ENCODE data around the gene COL24A1. TPM values are rescaled to one million over a fixed set of nuclear protein-coding genes. Genes with fewer than 3 reads are reported as not detected.

COL24A1 gene
- total RNA-seq, 2 donors from 2014 or later = not detected

GRCh38 chr1:86067626-86068025 lies 88.9 kb downstream of the COL24A1 start:
- H3K36me3 Mint-ChIP-seq = no peaks in the 10 kb centered on the region
- ATAC-seq (no peak), DNase-seq (ENCODE audit: low spot score in 2 of 2) (no peak)
- H3K9me3 Mint-ChIP-seq = peaks cover 0 to 3% of the 10 kb centered on the region in 2 donors
- H3K27ac Mint-ChIP-seq = no peak overlapping the region

- H3K27ac Mint-ChIP-seq = no peak overlapping the region
- H3K9me3 Mint-ChIP-seq = peaks cover 0 to 3% of the 10 kb centered on the region in 2 donors
- DNase-seq (ENCODE audit: low spot score in 2 of 2) (no peak), ATAC-seq (no peak)
- H3K36me3 Mint-ChIP-seq = no peaks in the 10 kb centered on the region
Observed at GRCh38 chr1:86064899-86065298, 91.7 kb downstream of the COL24A1 start.

- Mint-ChIP-seq H3K9me3 (peaks cover 0 to 3% of the 10 kb centered on the region in 2 donors), H3K36me3 (no peaks in the 10 kb centered on the region), H3K27ac (no peak overlapping the region)
- ATAC-seq (no peak), DNase-seq (ENCODE audit: low spot score in 2 of 2) (no peak)
Observed at GRCh38 chr1:86063721-86064120, 92.9 kb downstream of the COL24A1 start.

GRCh38 chr1:86062453-86062852 lies 94.1 kb downstream of the COL24A1 start:
- no peak for ATAC-seq
- no peak overlapping the region for H3K27ac Mint-ChIP-seq
- H3K9me3 Mint-ChIP-seq = no peaks in the 10 kb centered on the region
- DNase-seq (ENCODE audit: low spot score in 2 of 2) = no peak
- H3K36me3 Mint-ChIP-seq = no peaks in the 10 kb centered on the region

DNA sequence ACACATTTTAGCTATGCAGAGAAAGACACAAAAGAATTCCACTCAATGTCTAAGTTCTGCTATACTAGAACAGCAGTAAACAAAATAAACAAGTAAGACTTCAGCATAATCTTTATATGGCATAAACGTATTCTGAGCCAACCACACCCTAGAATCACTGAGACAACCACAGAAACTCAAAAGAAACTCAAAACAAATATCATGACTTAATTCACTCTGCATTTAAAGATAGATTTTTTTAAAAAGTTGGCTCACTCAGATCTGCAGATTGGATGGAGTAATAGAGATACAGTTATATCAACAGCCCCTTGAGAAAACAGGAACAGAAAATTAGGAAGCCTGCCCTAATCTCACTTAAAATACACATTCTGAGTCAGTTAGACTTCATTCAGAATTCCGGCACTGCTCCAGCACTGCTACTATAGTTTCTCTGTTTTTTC lies 95.0 kb downstream of the COL24A1 start:
- H3K27ac Mint-ChIP-seq = no peak overlapping the region
- H3K9me3 Mint-ChIP-seq = no peaks in the 10 kb centered on the region
- ATAC-seq = no peak
- no peaks in the 10 kb centered on the region for H3K36me3 Mint-ChIP-seq
- no peak for DNase-seq (ENCODE audit: low spot score in 2 of 2)

GRCh38 chr1:86054396-86054795 lies 102.2 kb downstream of the COL24A1 start:
- no peak overlapping the region for H3K27ac Mint-ChIP-seq
- no peak for ATAC-seq
- no peaks in the 10 kb centered on the region for H3K36me3 Mint-ChIP-seq
- no peaks in the 10 kb centered on the region for H3K9me3 Mint-ChIP-seq
- no peak for DNase-seq (ENCODE audit: low spot score in 2 of 2)

DNA sequence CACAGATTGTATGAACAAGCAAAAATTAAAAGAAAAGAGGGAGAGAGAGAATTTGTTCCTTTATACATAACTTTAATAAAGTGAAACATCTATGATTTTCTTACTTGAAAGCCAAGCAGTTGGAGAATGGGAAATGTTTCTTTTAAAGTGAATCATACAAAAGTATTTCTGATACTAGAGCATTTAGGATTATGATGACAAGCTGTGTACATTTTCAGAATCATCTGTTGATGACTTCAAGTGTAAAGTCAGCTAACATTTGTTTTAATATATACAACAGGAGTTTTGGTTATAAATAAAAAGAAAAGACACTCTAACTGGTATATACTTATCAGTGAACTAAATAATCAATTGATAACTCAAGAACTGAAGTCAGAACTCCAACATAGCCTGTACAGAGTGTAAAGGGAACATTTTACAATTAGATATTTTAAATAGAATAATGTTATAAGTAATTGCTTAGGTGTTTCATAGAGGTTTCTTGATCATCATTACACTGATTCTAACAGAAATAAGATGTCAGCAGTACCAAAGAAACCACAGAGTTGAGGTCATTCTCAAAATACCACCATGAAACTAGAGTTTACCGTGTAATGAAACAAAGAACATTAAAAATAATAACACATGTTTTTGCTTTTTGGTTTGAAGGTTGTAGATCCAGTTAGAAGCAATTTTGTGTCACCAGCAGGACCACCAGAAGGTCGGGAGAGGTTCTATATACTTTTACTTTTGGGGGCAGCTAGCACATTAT lies 103.4 kb downstream of the COL24A1 start:
- Mint-ChIP-seq H3K27ac (no peak overlapping the region), H3K36me3 (no peaks in the 10 kb centered on the region), H3K9me3 (no peaks in the 10 kb centered on the region)
- DNase-seq (ENCODE audit: low spot score in 2 of 2) (no peak), ATAC-seq (no peak)

DNA sequence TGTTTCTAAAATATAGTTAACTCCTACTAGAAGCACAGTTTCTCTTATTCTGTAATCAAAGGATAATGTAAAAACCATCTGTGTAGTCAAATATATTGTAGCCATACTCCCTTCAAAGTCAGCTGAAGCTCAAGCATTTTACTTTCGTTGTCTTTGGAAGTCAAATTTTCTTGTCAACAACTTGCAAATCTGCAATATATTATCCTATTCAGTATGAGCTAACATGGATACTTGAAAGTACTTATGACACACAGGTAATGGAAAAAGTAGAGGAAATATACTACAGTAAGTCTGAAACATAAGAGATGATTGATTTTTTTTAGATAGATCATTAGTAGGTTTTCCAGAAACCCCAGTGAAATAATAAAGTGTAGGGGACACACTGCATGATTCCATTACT lies 121.5 kb downstream of the COL24A1 start:
- Mint-ChIP-seq H3K27ac (no peak overlapping the region), H3K9me3 (no peaks in the 10 kb centered on the region), H3K36me3 (no peaks in the 10 kb centered on the region)
- ATAC-seq = no peak
- DNase-seq (ENCODE audit: low spot score in 2 of 2) = no peak

DNA sequence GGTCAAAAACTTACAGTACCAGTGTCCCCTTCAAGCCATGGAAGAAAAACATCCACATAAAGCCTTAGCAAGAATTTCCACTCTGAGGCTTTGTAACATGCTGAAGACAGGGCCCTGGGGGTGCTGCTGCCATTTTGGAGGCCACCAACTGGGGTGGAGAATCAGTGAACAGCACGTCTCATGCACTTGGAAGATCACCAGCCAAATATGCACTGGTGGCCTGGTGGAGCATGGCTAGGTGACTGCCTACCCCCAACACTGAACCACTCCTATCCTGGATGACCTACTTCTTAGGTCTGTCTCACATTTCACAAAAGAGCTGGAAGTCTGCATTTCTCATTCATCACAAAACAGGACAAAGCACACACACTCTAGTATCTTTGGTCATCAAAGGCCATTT lies 126.4 kb downstream of the COL24A1 start:
- no peak for DNase-seq (ENCODE audit: low spot score in 2 of 2)
- ATAC-seq = no peak
- Mint-ChIP-seq H3K36me3 (peaks cover 0 to 5% of the 10 kb centered on the region in 2 donors), H3K9me3 (no peaks in the 10 kb centered on the region), H3K27ac (no peak overlapping the region)

DNA sequence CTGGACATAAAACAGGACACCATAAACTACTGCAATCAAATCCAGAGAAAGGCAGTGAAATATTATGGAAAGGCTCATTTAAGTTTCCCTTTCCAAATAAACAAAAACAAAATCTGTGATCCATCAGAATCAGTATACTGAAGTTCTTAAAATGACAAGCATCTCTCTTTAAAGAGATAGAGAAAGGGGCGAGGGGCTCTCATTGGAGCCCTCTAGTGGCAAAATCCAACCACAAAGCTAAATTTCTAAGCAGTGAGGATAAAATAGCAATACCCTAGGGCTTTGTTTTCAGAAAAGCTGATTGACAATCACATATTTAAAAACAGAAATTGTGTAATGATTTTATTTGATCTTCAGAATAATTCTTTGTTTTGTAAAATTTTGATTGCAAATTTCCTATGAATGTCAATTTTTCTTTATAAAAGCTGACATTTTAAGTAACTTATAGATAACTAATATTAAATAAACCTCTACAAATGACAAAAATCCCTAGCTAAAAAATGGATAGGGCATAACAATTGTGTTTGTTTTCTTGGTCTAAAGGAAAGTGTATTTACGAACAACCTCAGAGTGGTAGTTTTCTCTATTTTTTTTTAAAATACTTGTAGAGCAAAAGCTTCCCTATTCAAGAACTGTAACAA lies 138.2 kb downstream of the COL24A1 start:
- Mint-ChIP-seq H3K9me3 (no peaks in the 10 kb centered on the region), H3K36me3 (no peaks in the 10 kb centered on the region), H3K27ac (no peak overlapping the region)
- ATAC-seq (peak in 1 of 2 donors; percentile 46), DNase-seq (ENCODE audit: low spot score in 2 of 2) (peak in 1 of 2 donors; percentile 15)

GRCh38 chr1:86016076-86016759 lies 140.4 kb downstream of the COL24A1 start:
- Mint-ChIP-seq H3K36me3 (no peaks in the 10 kb centered on the region), H3K9me3 (no peaks in the 10 kb centered on the region), H3K27ac (no peak overlapping the region)
- DNase-seq (ENCODE audit: low spot score in 2 of 2) (no peak), ATAC-seq (peak in 1 of 2 donors; percentile 49)

- no peaks in the 10 kb centered on the region for H3K36me3 Mint-ChIP-seq
- no peaks in the 10 kb centered on the region for H3K9me3 Mint-ChIP-seq
Observed at GRCh38 chr1:86015375-86015774, 141.2 kb downstream of the COL24A1 start.

DNA sequence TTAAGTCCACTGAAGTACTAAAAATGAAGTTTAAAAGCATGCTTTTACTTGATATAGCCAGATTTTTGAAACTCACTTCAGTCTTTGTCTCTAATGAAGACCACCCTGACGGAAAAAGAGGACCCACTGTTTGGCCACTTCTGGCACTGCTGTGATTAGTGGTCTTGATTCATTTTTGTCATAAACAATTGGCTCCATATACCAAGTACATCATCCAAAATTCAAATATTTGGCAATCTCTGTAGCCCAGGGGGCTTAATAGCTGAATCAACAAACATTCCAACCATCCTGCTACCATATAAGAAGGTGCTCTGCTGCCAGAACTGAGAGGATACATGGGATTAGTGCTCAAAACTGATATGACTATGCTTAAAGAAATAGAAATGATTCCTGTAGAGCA lies 156.0 kb downstream of the COL24A1 start:
- Mint-ChIP-seq H3K27ac (no peak overlapping the region), H3K36me3 (peaks cover 0 to 7% of the 10 kb centered on the region in 2 donors), H3K9me3 (peaks cover 11 to 12% of the 10 kb centered on the region in 2 donors)
- DNase-seq (ENCODE audit: low spot score in 2 of 2) (no peak), ATAC-seq (no peak)

More at GRCh38 chr1:86015375-86015774, 141.2 kb downstream of the COL24A1 start:
- DNase-seq (ENCODE audit: low spot score in 2 of 2) (no peak), ATAC-seq (no peak)
- H3K27ac Mint-ChIP-seq = no peak overlapping the region

GRCh38 chr1:85998105-85998855 lies 158.3 kb downstream of the COL24A1 start:
- Mint-ChIP-seq H3K27ac (no peak overlapping the region), H3K9me3 (peaks cover under 1 to 1% of the 10 kb centered on the region in 2 donors), H3K36me3 (no peaks in the 10 kb centered on the region)
- DNase-seq (ENCODE audit: low spot score in 2 of 2) = no peak
- ATAC-seq = no peak

GRCh38 chr1:85992791-85993190 lies 163.8 kb downstream of the COL24A1 start:
- peaks cover 0 to 4% of the 10 kb centered on the region in 2 donors for H3K9me3 Mint-ChIP-seq
- no peak for ATAC-seq
- no peak for DNase-seq (ENCODE audit: low spot score in 2 of 2)
- H3K27ac Mint-ChIP-seq = no peak overlapping the region
- no peaks in the 10 kb centered on the region for H3K36me3 Mint-ChIP-seq

GRCh38 chr1:85991261-85991660 lies 165.3 kb downstream of the COL24A1 start:
- H3K27ac Mint-ChIP-seq = no peak overlapping the region
- H3K36me3 Mint-ChIP-seq = no peaks in the 10 kb centered on the region
- peaks cover 0 to 4% of the 10 kb centered on the region in 2 donors for H3K9me3 Mint-ChIP-seq
- no peak for DNase-seq (ENCODE audit: low spot score in 2 of 2)
- ATAC-seq = no peak

GRCh38 chr1:85984636-85985035 lies 171.9 kb downstream of the COL24A1 start:
- H3K27ac Mint-ChIP-seq = peak overlapping the region in 1 of 2 donors; percentile 3

More at GRCh38 chr1:85984636-85985035, 171.9 kb downstream of the COL24A1 start:
- no peak for ATAC-seq
- DNase-seq (ENCODE audit: low spot score in 2 of 2) = no peak
- H3K9me3 Mint-ChIP-seq = peaks cover under 1 to 11% of the 10 kb centered on the region in 2 donors
- H3K36me3 Mint-ChIP-seq = no peaks in the 10 kb centered on the region

All from activated naive CD4-positive, alpha-beta T cell treated with anti-CD3 and anti-CD28 coated beads, Interleukin-2, amount 50 U/mL, for 72 hours (primary cell).